Activated CD4-positive, alpha-beta T cell treated with anti-CD3 and anti-CD28 coated beads, Interleukin-2, Interleukin-4, amounts not matched to agents 100 ng/mL and 50 ng/mL, durations not matched to agents 16 hours and 8 hours (primary cell): Measurements from ENCODE around the gene TH.
"Not testable (repeated sequence)": the region's sequence is repeated elsewhere in the genome, so short reads cannot be mapped to it uniquely, and the experiment has no call there.

ENCODE experiments used
- DNase-seq: peaks from one replicate; pipeline ENCODE4 v3.0.0-alpha.2; 2020; ENCODE audit warnings: low spot score

Gene TH

GRCh38 chr11:2129699-2130366, 41.8 kb downstream of the TH start:
- DNase-seq, result no peak

- DNase-seq, result no peak
Measured at GRCh38 chr11:2129308-2129698, 42.3 kb downstream of the TH start.

- no peak for DNase-seq
Measured at GRCh38 chr11:2128511-2129307, 42.9 kb downstream of the TH start.

- DNase-seq, result no peak
Measured at GRCh38 chr11:2128130-2128510, 43.5 kb downstream of the TH start.

GRCh38 chr11:2127482-2128129, 44.0 kb downstream of the TH start:
- no peak for DNase-seq

GRCh38 chr11:2126520-2127085, 45.0 kb downstream of the TH start:
- DNase-seq, result no peak

DNA sequence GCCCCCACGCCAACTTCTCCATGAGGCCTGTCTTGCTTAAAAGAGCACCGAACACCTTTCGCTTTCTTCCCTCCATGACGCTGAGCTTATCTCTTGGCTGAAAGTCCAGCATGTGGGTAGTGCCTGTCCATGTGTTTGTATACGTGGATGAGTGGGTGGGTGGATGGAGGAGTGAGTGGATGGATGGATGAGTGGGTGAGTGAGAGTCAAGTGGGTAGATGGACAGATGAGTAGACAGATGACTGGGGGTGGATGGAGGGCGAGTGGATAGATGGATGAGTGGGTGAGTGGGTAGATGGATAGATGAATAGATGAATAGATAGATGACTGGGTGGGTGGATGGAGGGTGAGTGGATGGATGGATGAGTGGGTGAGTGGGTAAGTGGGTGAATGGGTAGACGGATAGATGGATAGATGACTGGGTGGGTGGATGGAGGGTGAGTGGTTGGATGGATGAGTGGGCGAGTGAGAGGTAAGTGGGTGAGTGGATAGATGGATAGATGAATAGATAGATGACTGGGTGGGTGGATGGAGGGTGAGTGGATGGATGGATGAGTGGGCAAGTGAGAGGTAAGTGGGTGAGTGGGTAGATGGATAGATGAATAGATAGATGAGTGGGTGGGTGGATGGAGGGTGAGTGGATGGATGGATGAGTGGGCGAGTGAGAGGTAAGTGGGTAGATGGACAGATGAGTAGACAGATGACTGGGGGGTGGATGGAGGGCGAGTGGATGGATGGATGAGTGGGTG, 46.7 kb downstream of the TH start:
- DNase-seq, result not testable (repeated sequence)

GRCh38 chr11:2123628-2123960, 48.0 kb downstream of the TH start:
- no peak for DNase-seq

GRCh38 chr11:2122907-2123627, 48.5 kb downstream of the TH start:
- DNase-seq, result no peak

GRCh38 chr11:2122222-2122906, 49.3 kb downstream of the TH start:
- DNase-seq, result no peak

DNA sequence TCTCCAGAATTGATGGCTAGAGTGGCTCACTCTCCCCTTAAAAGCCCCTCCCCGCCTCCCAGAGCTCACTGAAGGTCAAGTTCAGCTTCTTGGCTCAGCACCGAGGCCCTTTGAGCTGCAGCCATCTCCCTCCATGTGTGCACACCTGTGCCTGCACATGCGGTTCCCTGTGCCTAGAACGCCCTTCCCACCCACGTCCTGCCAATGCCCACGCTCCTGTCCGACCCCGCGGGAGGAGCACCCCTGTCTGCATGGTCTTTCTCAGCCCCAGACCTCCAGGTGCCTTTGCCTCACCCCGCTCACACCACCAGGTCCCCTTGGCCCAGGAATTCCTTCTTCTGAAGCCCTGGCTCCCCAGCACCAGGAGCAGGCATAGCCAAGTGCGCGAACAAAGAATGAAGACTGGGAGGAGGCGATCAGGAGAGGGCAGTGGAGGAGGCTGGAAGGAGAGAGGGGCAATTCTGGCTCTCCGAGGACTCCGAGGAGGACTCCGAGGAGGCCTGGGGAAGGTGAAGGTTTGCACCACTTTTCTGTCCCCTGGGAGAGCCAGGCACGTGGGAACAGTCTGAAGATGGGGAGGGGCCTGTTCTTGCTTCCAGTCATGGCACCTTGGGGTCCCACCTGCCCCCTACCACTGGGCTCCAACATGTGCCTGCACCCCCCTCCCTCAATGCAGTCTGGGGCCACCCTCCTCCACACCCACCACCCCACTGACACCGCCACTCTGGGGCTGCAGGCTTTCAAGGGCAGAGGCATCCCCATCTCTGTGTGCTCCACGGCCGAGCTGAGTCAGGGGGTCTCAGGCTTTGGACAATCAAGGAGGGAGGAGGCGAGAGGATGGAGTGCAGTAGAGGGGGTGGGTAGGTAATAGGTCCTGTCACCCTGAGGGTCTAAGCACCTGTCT, 50.1 kb downstream of the TH start:
- DNase-seq, result no peak

GRCh38 chr11:2120359-2121100, 51.1 kb downstream of the TH start:
- no peak for DNase-seq

GRCh38 chr11:2118677-2119076, 52.9 kb downstream of the TH start:
- no peak for DNase-seq

GRCh38 chr11:2116680-2117079, 54.9 kb downstream of the TH start:
- DNase-seq, result no peak

DNA sequence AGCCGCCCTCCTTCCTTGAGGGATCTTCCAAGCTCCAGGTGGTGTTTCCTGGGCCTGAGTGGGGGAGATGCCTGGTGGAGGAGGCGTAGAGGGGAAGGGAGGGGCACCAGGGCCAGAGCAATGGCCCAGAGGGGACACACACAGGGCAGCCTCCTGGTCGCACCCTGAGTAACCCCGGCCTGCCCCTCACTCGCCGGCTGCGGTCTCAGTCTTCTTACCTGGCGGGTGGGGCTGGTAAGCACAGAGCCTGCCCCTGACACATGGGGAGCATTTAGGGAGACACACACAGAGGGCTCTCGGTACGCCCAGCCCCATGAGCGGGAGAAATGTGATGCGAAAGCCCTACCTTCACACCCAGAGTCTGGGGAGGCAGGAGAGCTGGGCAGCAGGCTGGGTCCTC, 56.3 kb downstream of the TH start:
- no peak for DNase-seq

GRCh38 chr11:2114430-2115241, 57.0 kb downstream of the TH start:
- DNase-seq, result no peak
